GM20000 (cell line): ENCODE results near the gene CDK11B.
A peak's percentile ranks its signal among the peaks of the same experiment; 100 is the strongest.

Experiments
- DNase-seq: peaks from one replicate; pipeline ENCODE4 v3.0.0; 2012; ENCODE audit warnings: low spot score
- TF ChIP-seq, protein P1 (sequence below): IDR thresholded peaks from 2 replicates; pipeline ENCODE4 v1.5.1; 2012; ENCODE audit warnings: mild to moderate bottlenecking, control low read depth; ENCODE audit errors: extremely low read depth, missing control alignments

Gene CDK11B

GRCh38 chr1:1687846-1688245, 29.0 kb upstream of the CDK11B start:
- TF ChIP-seq, protein P1, sequence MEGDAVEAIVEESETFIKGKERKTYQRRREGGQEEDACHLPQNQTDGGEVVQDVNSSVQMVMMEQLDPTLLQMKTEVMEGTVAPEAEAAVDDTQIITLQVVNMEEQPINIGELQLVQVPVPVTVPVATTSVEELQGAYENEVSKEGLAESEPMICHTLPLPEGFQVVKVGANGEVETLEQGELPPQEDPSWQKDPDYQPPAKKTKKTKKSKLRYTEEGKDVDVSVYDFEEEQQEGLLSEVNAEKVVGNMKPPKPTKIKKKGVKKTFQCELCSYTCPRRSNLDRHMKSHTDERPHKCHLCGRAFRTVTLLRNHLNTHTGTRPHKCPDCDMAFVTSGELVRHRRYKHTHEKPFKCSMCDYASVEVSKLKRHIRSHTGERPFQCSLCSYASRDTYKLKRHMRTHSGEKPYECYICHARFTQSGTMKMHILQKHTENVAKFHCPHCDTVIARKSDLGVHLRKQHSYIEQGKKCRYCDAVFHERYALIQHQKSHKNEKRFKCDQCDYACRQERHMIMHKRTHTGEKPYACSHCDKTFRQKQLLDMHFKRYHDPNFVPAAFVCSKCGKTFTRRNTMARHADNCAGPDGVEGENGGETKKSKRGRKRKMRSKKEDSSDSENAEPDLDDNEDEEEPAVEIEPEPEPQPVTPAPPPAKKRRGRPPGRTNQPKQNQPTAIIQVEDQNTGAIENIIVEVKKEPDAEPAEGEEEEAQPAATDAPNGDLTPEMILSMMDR: no peak
- no peak for DNase-seq

DNA sequence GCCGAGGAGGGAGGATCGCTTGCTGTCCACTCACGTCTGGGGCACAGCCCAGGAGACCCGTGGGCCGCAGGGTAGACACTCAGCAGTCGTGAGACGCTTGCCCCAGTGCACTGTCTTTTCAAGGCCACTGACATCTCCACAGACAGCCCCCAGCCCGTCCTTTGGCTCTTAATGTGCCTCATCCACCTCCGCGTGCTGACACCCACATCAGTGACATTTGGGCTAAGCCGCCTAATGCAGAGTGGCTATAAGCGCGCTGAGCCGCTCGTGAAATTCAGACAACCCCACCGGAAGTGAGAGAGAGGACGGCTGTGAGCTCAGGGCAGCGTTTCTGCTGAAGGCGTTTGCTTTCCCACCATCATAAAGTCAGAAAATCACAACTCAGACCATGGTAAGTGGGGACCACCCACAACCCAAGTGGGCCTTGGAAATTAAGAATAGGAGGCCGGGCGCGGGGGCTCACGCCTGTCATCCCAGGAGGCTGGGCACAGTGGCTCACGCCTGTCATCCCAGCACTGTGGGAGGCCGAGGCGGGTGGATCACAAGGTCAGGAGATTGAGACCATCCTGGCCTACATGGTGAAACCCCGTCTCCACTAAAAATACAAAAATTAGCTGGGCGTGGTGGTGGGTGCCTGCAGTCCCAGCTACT, 25.4 kb upstream of the CDK11B start:
- TF ChIP-seq, protein P1: no peak

GRCh38 chr1:1683104-1683905, 24.5 kb upstream of the CDK11B start:
- no peak for DNase-seq
- TF ChIP-seq, protein P1: no peak

More for the DNA sequence above, 25.4 kb upstream of the CDK11B start:
- peak; percentile 4 for DNase-seq

- DNase-seq: no peak
- TF ChIP-seq, protein P1: no peak
Observed at GRCh38 chr1:1680912-1681273, 22.1 kb upstream of the CDK11B start.

GRCh38 chr1:1680031-1680911, 21.5 kb upstream of the CDK11B start:
- TF ChIP-seq, protein P1: no peak
- DNase-seq: no peak

GRCh38 chr1:1678581-1679380, 20.0 kb upstream of the CDK11B start:
- TF ChIP-seq, protein P1: no peak
- peak; percentile 72 for DNase-seq
